GM13977 (cell line): ENCODE data around the gene GSTP1.
A peak's percentile ranks its signal among the peaks of the same experiment; 100 is the strongest.

Experiments used
- DNase-seq: peaks from one replicate; pipeline ENCODE4 v3.0.0; 2012; ENCODE audit warnings: low spot score
- in situ Hi-C: fragments of 300-500 bp; cut with MboI; formaldehyde crosslinking; loops from one replicate; pipeline ENCODE4 v1.12.0; 2022; ENCODE audit warnings: low sequenced_read_pairs, low pct_unique_long_range_greater_than_20kb, mixed read lengths, inconsistent platforms; ENCODE audit not compliant: unreplicated experiment
- TF ChIP-seq, protein P1 (sequence below): IDR thresholded peaks from 2 replicates; pipeline ENCODE4 v1.5.1; 2012; ENCODE audit warnings: mild to moderate bottlenecking, control low read depth; ENCODE audit not compliant: insufficient read depth; ENCODE audit errors: extremely low read depth, missing control alignments

Gene GSTP1

DNA sequence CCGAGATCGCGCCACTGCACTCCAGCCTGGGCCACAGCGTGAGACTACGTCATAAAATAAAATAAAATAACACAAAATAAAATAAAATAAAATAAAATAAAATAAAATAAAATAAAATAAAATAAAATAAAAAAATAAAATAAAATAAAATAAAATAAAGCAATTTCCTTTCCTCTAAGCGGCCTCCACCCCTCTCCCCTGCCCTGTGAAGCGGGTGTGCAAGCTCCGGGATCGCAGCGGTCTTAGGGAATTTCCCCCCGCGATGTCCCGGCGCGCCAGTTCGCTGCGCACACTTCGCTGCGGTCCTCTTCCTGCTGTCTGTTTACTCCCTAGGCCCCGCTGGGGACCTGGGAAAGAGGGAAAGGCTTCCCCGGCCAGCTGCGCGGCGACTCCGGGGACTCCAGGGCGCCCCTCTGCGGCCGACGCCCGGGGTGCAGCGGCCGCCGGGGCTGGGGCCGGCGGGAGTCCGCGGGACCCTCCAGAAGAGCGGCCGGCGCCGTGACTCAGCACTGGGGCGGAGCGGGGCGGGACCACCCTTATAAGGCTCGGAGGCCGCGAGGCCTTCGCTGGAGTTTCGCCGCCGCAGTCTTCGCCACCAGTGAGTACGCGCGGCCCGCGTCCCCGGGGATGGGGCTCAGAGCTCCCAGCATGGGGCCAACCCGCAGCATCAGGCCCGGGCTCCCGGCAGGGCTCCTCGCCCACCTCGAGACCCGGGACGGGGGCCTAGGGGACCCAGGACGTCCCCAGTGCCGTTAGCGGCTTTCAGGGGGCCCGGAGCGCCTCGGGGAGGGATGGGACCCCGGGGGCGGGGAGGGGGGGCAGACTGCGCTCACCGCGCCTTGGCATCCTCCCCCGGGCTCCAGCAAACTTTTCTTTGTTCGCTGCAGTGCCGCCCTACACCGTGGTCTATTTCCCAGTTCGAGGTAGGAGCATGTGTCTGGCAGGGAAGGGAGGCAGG lies at the start of gene GSTP1:
Gene GSTP1, plus strand, starts transcription at position 566 of the 958 bp plus-strand sequence. Its CDS starts 32 bp downstream, at position 598.
- peak; percentile 91 for DNase-seq
- in situ Hi-C loops, result no loop called here

DNA sequence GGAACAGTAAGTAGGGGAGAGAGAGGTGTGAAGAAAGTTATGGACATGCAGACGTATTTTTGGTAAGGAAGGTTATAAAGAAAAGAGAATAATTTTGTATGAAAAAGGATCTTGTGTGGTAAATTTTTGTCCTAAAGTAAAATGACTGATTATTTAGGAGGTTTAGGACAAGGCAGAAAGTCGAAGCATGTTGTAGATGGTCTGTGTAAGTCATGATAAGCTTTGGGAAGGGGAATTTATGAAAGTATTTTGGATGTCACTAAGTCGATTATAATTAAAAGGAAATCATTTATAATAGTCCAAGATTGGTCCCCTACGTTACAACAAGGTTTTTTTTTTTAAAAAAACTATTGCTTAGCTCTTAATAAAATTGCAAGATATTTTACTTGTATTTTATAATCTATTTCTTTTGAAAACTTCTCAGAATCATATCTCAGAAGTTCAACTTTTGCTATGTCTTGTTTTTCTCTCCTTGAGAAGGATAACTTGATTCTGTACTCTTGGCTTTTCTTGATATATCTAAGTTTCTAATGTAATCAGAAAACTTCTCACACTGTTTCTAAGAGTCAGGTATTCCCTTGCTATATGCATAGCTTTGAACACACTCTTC lies 49.4 kb upstream of the GSTP1 start:
- DNase-seq, result peak; percentile 2
- TF ChIP-seq, protein P1, sequence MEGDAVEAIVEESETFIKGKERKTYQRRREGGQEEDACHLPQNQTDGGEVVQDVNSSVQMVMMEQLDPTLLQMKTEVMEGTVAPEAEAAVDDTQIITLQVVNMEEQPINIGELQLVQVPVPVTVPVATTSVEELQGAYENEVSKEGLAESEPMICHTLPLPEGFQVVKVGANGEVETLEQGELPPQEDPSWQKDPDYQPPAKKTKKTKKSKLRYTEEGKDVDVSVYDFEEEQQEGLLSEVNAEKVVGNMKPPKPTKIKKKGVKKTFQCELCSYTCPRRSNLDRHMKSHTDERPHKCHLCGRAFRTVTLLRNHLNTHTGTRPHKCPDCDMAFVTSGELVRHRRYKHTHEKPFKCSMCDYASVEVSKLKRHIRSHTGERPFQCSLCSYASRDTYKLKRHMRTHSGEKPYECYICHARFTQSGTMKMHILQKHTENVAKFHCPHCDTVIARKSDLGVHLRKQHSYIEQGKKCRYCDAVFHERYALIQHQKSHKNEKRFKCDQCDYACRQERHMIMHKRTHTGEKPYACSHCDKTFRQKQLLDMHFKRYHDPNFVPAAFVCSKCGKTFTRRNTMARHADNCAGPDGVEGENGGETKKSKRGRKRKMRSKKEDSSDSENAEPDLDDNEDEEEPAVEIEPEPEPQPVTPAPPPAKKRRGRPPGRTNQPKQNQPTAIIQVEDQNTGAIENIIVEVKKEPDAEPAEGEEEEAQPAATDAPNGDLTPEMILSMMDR, result no peak
- in situ Hi-C loops, result no loop called here

More for the DNA sequence above, at the start of gene GSTP1:
- TF ChIP-seq, protein P1, result peak; percentile 69

DNA sequence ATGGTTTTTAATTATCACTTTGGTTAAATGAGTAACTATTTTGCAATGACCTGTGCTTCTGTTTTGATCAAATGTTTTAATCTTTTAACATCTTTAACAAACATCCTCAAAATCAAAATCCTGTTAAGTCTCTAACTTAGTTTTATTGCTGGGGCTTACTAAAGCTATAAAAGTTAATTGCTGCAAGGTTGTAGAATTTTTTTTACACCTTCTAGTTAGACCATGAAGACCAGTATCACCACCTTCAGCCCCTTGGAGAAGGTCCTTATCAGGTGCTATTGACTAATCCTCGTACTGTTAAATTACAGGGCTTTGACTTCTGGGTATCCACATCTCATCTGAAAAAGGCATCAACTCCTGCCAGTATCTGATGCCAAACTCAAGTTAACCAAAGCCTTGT lies 48.1 kb upstream of the GSTP1 start:
- TF ChIP-seq, protein P1, result no peak
- in situ Hi-C loops, result no loop called here
- DNase-seq, result no peak

DNA sequence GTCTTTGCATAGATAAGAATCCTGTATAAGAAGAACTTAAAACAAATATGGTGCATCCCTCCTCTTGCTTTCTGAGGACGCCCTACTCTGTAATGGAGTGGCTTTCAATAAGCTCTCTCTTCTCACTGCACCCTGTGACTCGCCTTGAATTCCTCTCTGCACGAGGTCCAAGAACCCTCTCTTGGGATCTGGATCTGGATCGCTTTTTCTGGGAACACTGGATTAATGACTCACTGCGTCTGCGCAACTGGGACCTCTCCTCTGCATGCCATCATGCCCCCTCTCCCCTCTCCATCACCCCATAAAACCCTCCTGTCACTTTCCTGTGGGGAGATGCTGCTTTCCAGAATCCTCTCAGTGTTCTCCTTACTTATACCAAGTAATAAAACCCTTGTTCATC lies 45.3 kb upstream of the GSTP1 start:
- TF ChIP-seq, protein P1, result no peak
- peak; percentile 1 for DNase-seq
- in situ Hi-C loops, result no loop called here

DNA sequence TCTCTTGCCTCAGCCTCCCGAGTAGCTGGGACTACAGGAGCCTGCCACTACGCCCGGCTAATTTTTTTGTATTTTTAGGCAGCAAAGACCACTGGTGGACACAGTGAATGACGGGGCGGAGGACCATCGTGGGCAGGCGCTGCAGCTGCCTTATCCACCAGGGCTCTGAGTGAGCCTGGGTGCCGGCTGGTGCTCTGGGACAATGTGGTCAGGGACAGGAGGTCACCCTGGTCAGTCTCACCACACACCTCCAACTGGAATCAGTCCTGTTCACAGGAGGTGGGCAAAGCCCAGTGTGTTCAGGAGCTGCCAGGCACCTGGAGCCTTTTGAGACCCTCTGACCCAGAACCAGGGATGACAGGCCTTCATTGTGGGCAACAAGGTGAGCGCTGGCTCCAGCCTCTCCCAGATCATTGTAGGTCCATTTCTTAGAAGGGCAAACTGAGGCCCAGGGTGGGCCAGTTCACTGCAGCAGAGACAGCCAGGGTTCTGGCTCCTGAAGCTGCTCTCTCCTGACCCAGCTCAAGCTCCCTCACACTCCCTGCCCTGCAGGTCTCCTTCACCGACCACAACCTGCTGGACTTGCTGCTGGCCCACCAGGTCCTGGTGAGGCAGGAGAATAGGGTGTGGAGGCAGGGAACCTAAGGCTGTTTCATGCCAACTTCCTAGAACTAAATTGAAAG lies 44.6 kb upstream of the GSTP1 start:
- TF ChIP-seq, protein P1, result no peak
- DNase-seq, result no peak
- in situ Hi-C loops, result no loop called here

DNA sequence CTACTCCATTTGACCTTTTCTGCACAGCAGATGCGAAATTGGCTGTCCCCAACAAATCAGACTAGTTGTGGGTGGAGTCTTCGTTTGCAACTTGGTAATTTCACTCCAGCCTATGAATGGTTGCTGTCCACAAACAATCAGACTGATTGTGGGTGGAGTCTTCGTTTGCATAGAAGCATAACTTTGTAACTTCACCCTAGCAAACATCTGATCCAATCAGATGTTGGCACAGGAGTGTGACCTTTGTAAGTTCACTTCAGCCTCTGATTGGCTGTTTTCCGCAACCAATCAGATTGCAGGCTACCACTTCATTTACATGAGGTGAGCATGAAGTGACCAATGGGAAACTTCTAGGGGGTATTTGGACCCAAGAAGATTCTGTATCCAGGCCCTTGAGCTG lies 44.1 kb upstream of the GSTP1 start:
- in situ Hi-C loops, result no loop called here
- peak; percentile 1 for DNase-seq
- TF ChIP-seq, protein P1, result no peak
